CMK (cell line): ENCODE results near the gene TMEM170B.

Experiments
- DNase-seq: peaks from one replicate; pipeline ENCODE4 v3.0.0-alpha.2; 2010; ENCODE audit warnings: low read depth

The TMEM170B gene

GRCh38 chr6:11537229-11538051, at the start of gene TMEM170B:
Gene TMEM170B, plus strand, starts transcription at chr6:11537749. Its CDS starts 529 bp downstream, at chr6:11538278.
- peak; percentile 84 for DNase-seq

- DNase-seq, result no peak
These were observed 46.6 kb upstream of the TMEM170B start for GRCh38 chr6:11490996-11491395.

GRCh38 chr6:11491596-11492463, 45.7 kb upstream of the TMEM170B start:
- DNase-seq, result no peak

GRCh38 chr6:11492464-11493290, 44.9 kb upstream of the TMEM170B start:
- no peak for DNase-seq

- DNase-seq, result no peak
These were observed 43.6 kb upstream of the TMEM170B start for GRCh38 chr6:11493974-11494373.

GRCh38 chr6:11494786-11495564, 42.6 kb upstream of the TMEM170B start:
- no peak for DNase-seq

GRCh38 chr6:11495565-11496145, 41.9 kb upstream of the TMEM170B start:
- no peak for DNase-seq

- peak; percentile 52 for DNase-seq
These were observed 41.1 kb upstream of the TMEM170B start for GRCh38 chr6:11496152-11497060.

GRCh38 chr6:11497107-11497506, 40.4 kb upstream of the TMEM170B start:
- DNase-seq, result no peak

- DNase-seq, result no peak
These were observed 39.7 kb upstream of the TMEM170B start for GRCh38 chr6:11497881-11498280.

GRCh38 chr6:11500008-11500407, 37.5 kb upstream of the TMEM170B start:
- no peak for DNase-seq

- DNase-seq, result no peak
These were observed 28.1 kb upstream of the TMEM170B start for GRCh38 chr6:11509471-11509870.

GRCh38 chr6:11514672-11515071, 22.9 kb upstream of the TMEM170B start:
- no peak for DNase-seq

- no peak for DNase-seq
These were observed 21.8 kb upstream of the TMEM170B start for GRCh38 chr6:11515763-11516162.

GRCh38 chr6:11522812-11523605, 14.5 kb upstream of the TMEM170B start:
- no peak for DNase-seq

GRCh38 chr6:11525468-11526155, 11.9 kb upstream of the TMEM170B start:
- DNase-seq, result no peak

GRCh38 chr6:11526156-11526505, 11.4 kb upstream of the TMEM170B start:
- no peak for DNase-seq

GRCh38 chr6:11527274-11527870, 10.2 kb upstream of the TMEM170B start:
- no peak for DNase-seq
